Right cardiac atrium (tissue), 5 donors: ENCODE results near the gene EML1. TPM values are rescaled to one million over a fixed set of nuclear protein-coding genes. Genes with fewer than 3 reads are reported as not detected.

ENCODE experiments used
- ATAC-seq, 2 donors: fragments of 200-7000 bp; cut with Tn5 transposase; one replicate each; pipeline versions ENCODE4 v1.8.0 to v1.9.1; 2020; ENCODE audit warnings: moderate library complexity in 2 of 2, mild to moderate bottlenecking in 1 of 2
- DNase-seq, 3 donors: peaks; one replicate each; pipeline ENCODE4 v3.0.0-alpha.2; 2020
- H3K27ac ChIP-seq: one replicate; pipeline ENCODE4 v1.5.1; 2013; ENCODE audit warnings: mild to moderate bottlenecking, low read length, control low read depth, moderate library complexity
- H3K27me3 ChIP-seq: one replicate; pipeline ENCODE4 v1.6.1; 2013; ENCODE audit not compliant: control insufficient read depth, insufficient read depth
- H3K4me1 ChIP-seq: one replicate; pipeline ENCODE4 v1.6.1; 2013; ENCODE audit warnings: low read length; ENCODE audit not compliant: control insufficient read depth, insufficient read depth
- H3K4me3 ChIP-seq: one replicate; pipeline ENCODE4 v1.5.1; 2013; ENCODE audit warnings: low read length, control low read depth
- H3K9me3 ChIP-seq: one replicate; pipeline ENCODE4 v1.6.1; 2013; ENCODE audit warnings: low read length; ENCODE audit not compliant: control insufficient read depth
- WGBS: extraction: QIAGEN DNeasy Blood & Tissue Kit; methylation state at CpG from one replicate; pipeline ENCODE4 v1.1.7; 2013; 5-methylcytosine and 5-hydroxymethylcytosine counted together
- intact Hi-C, 4 donors: fragments of 100-400 bp; cut with DNase I; formaldehyde crosslinking; loops; one replicate each; pipeline versions ENCODE4 v1.11.0 to v1.14.0; 2022 to 2023
- polyA plus RNA-seq: library from polyadenylated mRNA; stranded (reverse); fragments of 200-250 nt; gene quantifications from one replicate; pipeline ENCODE4 v1.2.3, GENCODE V29; 2013
- total RNA-seq, 4 donors: library from RNA; stranded (reverse); fragmentation: NEBNext Ultra II Directional; extraction: Animal tissue kit (Norgen Biotek cat#: 25700); gene quantifications; one replicate each; pipeline ENCODE4 v1.2.1, GENCODE V29; 2021
- donor health status: healthy with polysubstance abuse.
- donor health status: DM: no; HTN: yes; CAD: no.
- donor health status: DM: no; HTN: no; CAD: no.
- donor health status: DM: no; HTN: yes; CAD: no; lungs with severe emphysema.
- donor health status: DM: yes; HTN: yes; CAD: no.

Gene EML1
- total and polyA plus RNA-seq, 5 donors: 11.2 to 39.1 (median 34.0) TPM

GRCh38 chr14:99837822-99838221, 44.6 kb downstream of the EML1 start:
- WGBS: 88% methylated on average over 2 of the region's 2 CpGs
- peaks cover 4% of the 10 kb centered on the region for H3K4me1 ChIP-seq
- intact Hi-C loops: no loop called here

GRCh38 chr14:99838639-99839134, 45.5 kb downstream of the EML1 start:
- ATAC-seq (peak in 1 of 2 donors; percentile 46), DNase-seq (no peak)
- Histone ChIP-seq H3K4me3 (no peak overlapping the region), H3K9me3 (no peaks in the 10 kb centered on the region), H3K27me3 (no peaks in the 10 kb centered on the region), H3K27ac (no peak overlapping the region), H3K4me1 (peaks cover 4% of the 10 kb centered on the region)
- 74% methylated on average over 14 of the region's 14 CpGs for WGBS
- intact Hi-C loops: no loop called here

More at GRCh38 chr14:99837822-99838221, 44.6 kb downstream of the EML1 start:
- ATAC-seq: no peak
- DNase-seq: no peak
- H3K9me3 ChIP-seq: no peaks in the 10 kb centered on the region
- H3K27ac ChIP-seq: no peak overlapping the region
- no peaks in the 10 kb centered on the region for H3K27me3 ChIP-seq
- no peak overlapping the region for H3K4me3 ChIP-seq

GRCh38 chr14:99839696-99840095, 46.5 kb downstream of the EML1 start:
- intact Hi-C loops: no loop called here
- no peak overlapping the region for H3K4me3 ChIP-seq
- ATAC-seq: peak in 1 of 2 donors; percentile 52
- H3K27me3 ChIP-seq: no peaks in the 10 kb centered on the region
- no peak for DNase-seq
- H3K27ac ChIP-seq: no peak overlapping the region
- 82% methylated on average over 8 of the region's 8 CpGs for WGBS
- H3K9me3 ChIP-seq: no peaks in the 10 kb centered on the region
- peaks cover 4% of the 10 kb centered on the region for H3K4me1 ChIP-seq

- Histone ChIP-seq H3K9me3 (no peaks in the 10 kb centered on the region), H3K4me3 (no peak overlapping the region), H3K4me1 (peaks cover 4% of the 10 kb centered on the region), H3K27me3 (no peaks in the 10 kb centered on the region), H3K27ac (no peak overlapping the region)
- intact Hi-C loops: no loop called here
- 85% methylated on average over 6 of the region's 6 CpGs for WGBS
- DNase-seq (no peak), ATAC-seq (no peak)
Measured at GRCh38 chr14:99840265-99840664, 47.1 kb downstream of the EML1 start.

- 69% methylated on average over 5 of the region's 5 CpGs for WGBS
- peaks cover 4% of the 10 kb centered on the region for H3K4me1 ChIP-seq
Measured at GRCh38 chr14:99840774-99841305, 47.6 kb downstream of the EML1 start.

GRCh38 chr14:99841436-99842071, 48.3 kb downstream of the EML1 start:
- intact Hi-C loops: no loop called here
- Histone ChIP-seq H3K4me1 (peaks cover 4% of the 10 kb centered on the region), H3K27me3 (no peaks in the 10 kb centered on the region), H3K4me3 (no peak overlapping the region), H3K27ac (no peak overlapping the region), H3K9me3 (no peaks in the 10 kb centered on the region)
- ATAC-seq: peak; percentile 43
- DNase-seq: no peak
- WGBS: 70% methylated on average over 9 of the region's 9 CpGs

More at GRCh38 chr14:99840774-99841305, 47.6 kb downstream of the EML1 start:
- intact Hi-C loops: no loop called here
- DNase-seq (no peak), ATAC-seq (peak; percentile 41 to 46)
- no peak overlapping the region for H3K27ac ChIP-seq
- no peaks in the 10 kb centered on the region for H3K9me3 ChIP-seq
- no peaks in the 10 kb centered on the region for H3K27me3 ChIP-seq
- H3K4me3 ChIP-seq: no peak overlapping the region

- DNase-seq: no peak
- WGBS: 71% methylated on average over 1 of the region's 1 CpG
- intact Hi-C loops: no loop called here
- Histone ChIP-seq H3K27me3 (no peaks in the 10 kb centered on the region), H3K4me3 (no peak overlapping the region), H3K9me3 (no peaks in the 10 kb centered on the region), H3K4me1 (peaks cover 4% of the 10 kb centered on the region), H3K27ac (no peak overlapping the region)
- no peak for ATAC-seq
Measured at GRCh38 chr14:99842141-99842540, 48.9 kb downstream of the EML1 start.

GRCh38 chr14:99846808-99847207, 53.6 kb downstream of the EML1 start:
- Histone ChIP-seq H3K9me3 (no peaks in the 10 kb centered on the region), H3K27me3 (no peaks in the 10 kb centered on the region), H3K4me1 (no peaks in the 10 kb centered on the region), H3K4me3 (no peak overlapping the region), H3K27ac (no peak overlapping the region)
- ATAC-seq: no peak
- DNase-seq: no peak
- intact Hi-C loops: no loop called here

GRCh38 chr14:99850709-99851108, 57.5 kb downstream of the EML1 start:
- DNase-seq: no peak
- H3K4me1 ChIP-seq: peaks cover 3% of the 10 kb centered on the region
- no peak for ATAC-seq
- H3K4me3 ChIP-seq: no peak overlapping the region
- intact Hi-C loops: no loop called here
- H3K27me3 ChIP-seq: no peaks in the 10 kb centered on the region
- H3K27ac ChIP-seq: no peak overlapping the region
- no peaks in the 10 kb centered on the region for H3K9me3 ChIP-seq
- WGBS: 83% methylated on average over 10 of the region's 10 CpGs

- no peak for DNase-seq
- no peak overlapping the region for H3K27ac ChIP-seq
- ATAC-seq: no peak
- no peaks in the 10 kb centered on the region for H3K27me3 ChIP-seq
- intact Hi-C loops: no loop called here
- peaks cover 3% of the 10 kb centered on the region for H3K4me1 ChIP-seq
- no peaks in the 10 kb centered on the region for H3K9me3 ChIP-seq
- H3K4me3 ChIP-seq: no peak overlapping the region
- WGBS: 71% methylated on average over 4 of the region's 4 CpGs
Measured at GRCh38 chr14:99852578-99852977, 59.4 kb downstream of the EML1 start.

GRCh38 chr14:99853206-99853605, 60.0 kb downstream of the EML1 start:
- Histone ChIP-seq H3K27me3 (no peaks in the 10 kb centered on the region), H3K4me1 (peaks cover 3% of the 10 kb centered on the region), H3K9me3 (no peaks in the 10 kb centered on the region), H3K4me3 (no peak overlapping the region), H3K27ac (no peak overlapping the region)
- intact Hi-C loops: no loop called here
- DNase-seq (peak; percentile 27 to 75 (median 62)), ATAC-seq (peak; percentile 83 to 90)
- WGBS: 35% methylated on average over 5 of the region's 5 CpGs
